Kidney glomerular epithelial cell (primary cell): ENCODE results near the gene FAM237B.

Experiments
- DNase-seq: peaks from one replicate; lab custom pipeline; 2025; lab: John Stamatoyannopoulos, UW

FAM237B gene

DNA sequence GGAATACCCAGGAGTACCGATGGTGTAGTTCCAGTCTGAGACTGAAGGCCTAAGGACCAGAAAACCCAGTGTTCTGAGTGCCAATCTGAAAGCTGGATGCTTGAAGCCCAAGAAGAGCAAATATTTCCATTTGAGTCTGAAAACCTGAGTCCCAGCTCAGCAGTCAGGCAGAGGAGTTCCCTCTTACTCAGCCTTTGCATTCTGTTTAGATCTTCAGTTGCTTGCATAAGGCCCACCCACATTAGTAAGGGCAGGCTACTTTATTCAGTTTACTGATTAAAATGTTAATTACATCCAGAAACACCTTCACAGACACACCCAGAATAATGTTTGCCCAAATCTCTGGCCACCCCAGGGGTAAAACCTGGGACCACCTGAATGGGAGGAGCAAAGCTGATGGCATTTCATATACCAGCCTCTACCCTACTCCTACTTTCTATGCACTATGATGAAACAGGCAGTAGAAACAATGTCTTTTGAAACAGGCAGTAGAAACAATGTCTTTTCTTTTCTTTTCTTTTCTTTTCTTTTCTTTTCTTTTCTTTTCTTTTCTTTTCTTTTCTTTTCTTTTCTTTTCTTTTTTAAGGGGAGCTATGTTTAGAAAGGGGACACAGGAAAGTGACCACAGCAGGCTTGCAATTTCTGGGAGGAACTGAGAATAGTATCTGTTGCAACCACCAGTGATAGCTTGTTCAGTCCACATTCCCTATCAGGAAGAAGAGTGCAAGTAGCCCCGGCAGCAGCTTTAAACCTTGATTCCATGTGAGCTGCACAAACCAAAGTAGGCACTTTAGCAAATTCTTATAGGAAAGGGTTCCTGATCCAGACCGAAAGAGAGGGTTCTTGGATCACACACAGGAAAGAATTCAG is 30.6 kb downstream of the FAM237B start:
- DNase-seq, result no peak

DNA sequence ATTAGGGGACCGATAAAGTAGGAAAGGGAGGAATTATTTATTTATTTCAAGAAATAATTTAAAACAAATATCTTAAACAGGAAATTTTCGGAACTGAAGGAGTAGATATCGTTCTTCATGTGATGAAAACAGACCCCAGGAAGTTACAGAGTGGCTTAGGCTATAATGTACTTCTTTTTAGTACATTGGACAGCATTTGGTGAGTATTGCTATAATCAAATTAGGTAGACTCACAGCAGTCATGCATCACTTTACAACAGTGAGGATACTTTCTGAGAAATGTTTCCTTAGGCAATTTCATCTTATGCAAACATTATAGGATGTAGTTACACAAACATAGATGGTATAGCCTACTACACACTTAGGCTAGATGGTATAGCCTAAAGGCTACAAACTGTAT is 33.0 kb downstream of the FAM237B start:
- DNase-seq, result no peak

DNA sequence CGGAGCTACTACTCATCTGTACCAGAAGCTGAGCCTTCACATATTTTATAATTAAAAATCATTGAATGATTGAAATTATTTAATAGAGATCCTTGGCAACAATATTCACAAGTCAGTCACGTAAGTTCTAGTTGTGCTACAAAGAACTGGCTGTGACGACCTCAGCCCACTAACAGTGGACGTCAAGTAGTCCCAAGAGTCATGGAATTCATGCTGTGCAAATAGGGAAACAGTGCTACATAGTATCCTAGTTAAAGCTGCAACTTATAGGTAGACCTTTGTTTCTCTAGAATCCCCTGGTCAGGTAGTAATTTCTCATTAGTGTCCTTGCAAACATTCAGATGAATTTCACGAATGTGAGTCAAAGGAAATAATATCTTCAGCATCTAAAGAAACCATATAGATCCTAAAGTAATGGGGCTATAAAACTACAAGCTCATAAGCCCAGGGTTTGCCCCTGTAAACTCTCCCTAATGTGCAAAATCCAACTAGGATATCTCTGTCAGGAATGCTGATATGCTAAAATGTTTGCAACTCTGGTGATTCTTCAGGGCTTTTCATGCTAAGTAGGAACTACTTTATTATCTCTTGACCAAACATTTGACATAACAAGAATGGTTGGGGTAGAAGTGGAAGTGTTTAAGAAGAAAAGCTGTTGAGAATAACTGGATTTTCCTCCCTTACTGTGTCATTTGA is 44.9 kb downstream of the FAM237B start:
- DNase-seq, result no peak

DNA sequence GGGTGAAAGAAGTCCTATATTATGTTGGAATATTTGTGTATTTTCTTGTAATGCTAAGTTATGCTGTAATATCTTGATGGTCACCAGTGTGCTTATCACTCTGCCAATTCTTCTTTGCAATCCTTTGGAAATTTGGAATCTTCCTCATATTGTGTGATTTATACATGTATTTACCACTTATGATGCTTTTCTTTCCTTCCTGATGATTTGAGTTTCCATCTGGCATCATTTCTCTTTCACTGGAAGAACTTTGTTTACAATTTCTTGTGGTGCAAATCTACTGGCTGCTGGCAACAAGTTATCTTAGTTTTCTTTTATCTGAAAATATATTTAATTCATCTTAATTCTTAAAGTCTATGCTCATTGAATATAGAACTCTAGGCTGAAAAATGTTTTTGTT is 46.9 kb downstream of the FAM237B start:
- no peak for DNase-seq

DNA sequence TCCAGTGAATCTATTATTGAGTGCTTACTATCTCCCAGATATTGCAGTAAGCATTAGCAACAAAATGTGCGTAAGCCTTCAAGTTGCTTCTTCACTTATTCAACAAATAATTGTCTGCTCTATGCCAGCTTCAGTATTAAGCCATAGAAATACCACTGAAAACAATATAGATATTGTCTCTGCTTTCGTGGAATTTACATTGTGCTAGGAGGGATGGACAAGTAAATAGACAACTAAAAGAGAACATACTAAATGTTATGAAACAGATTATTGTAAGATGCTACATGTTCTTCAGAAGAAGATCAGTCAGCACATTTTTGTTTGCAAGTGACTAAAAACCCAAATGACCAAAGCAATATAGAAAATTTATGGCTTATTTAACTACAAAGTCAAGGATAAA is 48.9 kb downstream of the FAM237B start:
- DNase-seq, result no peak

DNA sequence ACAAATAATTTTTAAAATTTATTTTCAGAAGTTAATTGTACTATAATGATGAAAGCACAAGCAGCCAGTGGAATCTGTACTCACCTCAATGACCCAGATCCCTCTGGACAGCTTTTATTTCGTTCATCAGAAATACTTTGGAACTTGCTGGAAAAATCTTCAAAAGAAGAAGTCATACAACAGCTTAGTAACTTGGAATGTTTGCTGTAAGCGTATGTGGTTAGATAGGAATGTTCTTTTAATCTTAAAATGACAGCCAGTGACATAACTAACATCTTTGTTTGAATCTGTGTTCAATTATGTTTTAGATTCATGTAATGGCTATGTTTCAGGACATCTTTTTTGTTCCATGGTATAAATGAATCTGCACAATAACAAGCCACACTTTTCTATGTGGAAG is 49.4 kb downstream of the FAM237B start:
- no peak for DNase-seq

DNA sequence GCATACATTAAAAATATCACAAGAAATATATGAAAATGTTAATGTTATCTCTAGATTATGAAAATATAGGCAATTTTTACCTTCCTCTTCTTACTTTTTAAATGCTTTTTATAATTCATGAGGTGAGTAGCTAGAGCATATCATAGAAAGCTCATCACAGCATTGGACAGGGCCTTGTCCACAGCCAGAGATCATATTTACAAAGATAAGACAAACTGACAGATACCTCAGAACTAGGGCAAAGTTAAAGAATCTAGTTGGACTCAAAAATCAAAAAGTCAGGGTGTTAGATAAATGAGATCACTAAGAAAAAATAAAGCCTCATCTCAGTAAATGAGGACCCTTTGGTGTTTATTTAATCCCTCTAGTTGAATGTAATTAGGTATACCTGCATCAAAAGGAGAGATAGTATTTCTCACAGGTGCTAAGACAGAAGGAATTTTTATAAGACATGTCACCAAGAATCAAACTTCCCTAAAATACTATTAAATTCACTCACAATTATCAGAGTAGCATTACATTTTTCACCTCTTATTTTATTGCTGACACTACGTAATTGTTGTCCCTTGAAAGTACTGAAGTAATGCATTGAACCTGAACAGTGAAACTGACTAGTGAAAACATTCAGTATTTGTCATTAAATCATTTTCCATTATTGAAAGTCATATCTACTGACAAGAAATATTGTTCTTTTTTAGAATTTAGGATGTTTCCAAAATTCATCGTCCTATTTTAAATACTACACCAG is 50.5 kb downstream of the FAM237B start:
- no peak for DNase-seq

DNA sequence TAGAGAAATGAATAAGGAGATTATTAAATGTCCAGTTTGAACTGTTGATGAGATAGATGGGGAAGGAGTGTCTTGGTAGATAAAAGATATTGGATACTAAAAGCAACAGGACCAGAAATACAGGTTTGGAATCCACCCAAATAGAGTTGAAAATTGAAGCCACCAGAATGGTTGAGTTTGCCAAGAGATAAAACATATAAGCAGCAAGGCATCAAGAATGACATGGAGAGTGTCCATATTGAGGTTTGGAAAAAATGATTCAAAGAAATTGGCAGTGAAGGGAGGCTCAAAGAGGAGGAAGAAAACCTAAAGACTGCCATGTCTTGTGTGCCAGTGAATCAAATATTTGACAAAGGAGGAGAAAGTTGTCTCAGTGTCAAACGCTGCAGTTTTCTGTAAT is 51.9 kb downstream of the FAM237B start:
- DNase-seq, result no peak

DNA sequence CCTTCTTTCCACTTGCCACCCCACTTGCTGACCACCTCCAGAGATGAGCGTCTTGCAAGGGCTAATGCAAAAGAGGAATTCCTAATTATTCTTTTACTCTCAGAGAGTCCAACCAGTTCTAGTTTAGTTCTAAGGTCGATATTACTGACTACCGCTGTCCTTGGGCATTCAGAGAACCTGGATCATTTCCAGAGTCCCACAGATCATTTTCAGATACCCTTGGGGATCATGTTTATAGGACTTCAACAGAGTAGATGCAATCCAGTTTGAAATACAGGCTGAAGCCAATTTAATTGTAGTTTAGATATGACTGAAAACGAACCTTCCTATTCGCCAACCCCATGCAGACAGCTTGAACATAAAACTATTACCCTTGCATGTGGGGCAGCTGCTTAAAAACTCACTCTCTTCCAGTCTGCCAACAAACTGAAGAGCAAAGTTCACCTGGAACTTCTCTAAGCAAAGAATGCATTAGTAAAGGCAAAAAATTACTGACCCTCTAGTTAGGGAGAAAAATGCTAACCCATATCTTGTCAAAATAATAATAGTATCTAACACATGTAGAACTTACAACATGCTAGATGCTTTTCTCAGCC is 53.7 kb downstream of the FAM237B start:
- DNase-seq, result no peak

DNA sequence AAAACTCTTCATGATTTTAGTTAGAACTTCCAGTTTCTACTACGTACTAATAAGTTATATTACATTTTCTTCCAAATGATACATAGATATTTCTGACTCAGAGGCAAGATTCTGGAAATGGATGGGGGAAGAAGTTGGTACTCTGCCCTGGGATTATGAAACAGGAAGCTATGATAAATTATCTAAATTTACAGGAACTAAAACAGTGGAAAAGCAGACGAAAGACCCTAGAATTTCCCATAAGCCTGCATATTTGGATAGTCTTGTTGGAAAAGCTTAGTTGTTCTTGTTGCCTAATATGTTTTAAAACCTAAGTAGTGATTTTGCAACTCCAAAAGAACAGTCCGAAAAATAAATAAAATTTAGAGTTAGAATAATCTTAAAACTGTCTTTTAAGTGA is 54.3 kb downstream of the FAM237B start:
- DNase-seq, result no peak
